Kidney epithelial cell (primary cell): ENCODE measurements around the gene HNF1B. TPM values are rescaled to one million over a fixed set of nuclear protein-coding genes. Genes with fewer than 3 reads are reported as not detected.

Experiments
- DNase-seq: peaks from one replicate; pipeline ENCODE4 v3.0.0-alpha.2; 2010; ENCODE audit warnings: low read depth
- H3K27me3 ChIP-seq: 2 replicates; pipeline ENCODE4 v1.6.0; 2011; ENCODE audit warnings: low read length; ENCODE audit not compliant: control insufficient read depth, insufficient read depth
- H3K36me3 ChIP-seq: 2 replicates; pipeline ENCODE4 v1.5.1; 2011; ENCODE audit warnings: low read length; ENCODE audit not compliant: control insufficient read depth, insufficient read depth
- H3K4me3 ChIP-seq: 2 replicates; pipeline ENCODE4 v1.5.1; 2011; ENCODE audit warnings: low read depth, mild to moderate bottlenecking, control low read depth, low read length
- CTCF ChIP-seq: IDR thresholded peaks from 2 replicates; pipeline ENCODE4 v1.5.1; 2011; ENCODE audit warnings: mild to moderate bottlenecking, moderate library complexity, low read length, control low read depth, inconsistent platforms; ENCODE audit not compliant: insufficient read depth, poor library complexity, severe bottlenecking
- total RNA-seq: library from RNA; depleted of rRNA; stranded (reverse); fragments of >200 nt; gene quantifications from 2 replicates; pipeline ENCODE4 v1.2.3, GENCODE V29; 2015

Gene HNF1B
- total RNA-seq, 1 donor from 2014 or later: 15.1 TPM

- DNase-seq: no peak
- no peaks in the 10 kb centered on the region for H3K27me3 ChIP-seq
- no peak for TF ChIP-seq CTCF
- H3K4me3 ChIP-seq: no peak overlapping the region
- no peaks in the 10 kb centered on the region for H3K36me3 ChIP-seq
Measured at GRCh38 chr17:37677021-37677420, 67.8 kb downstream of the HNF1B start.

GRCh38 chr17:37676115-37676925 is 68.5 kb downstream of the HNF1B start:
- peak; percentile 93 for DNase-seq
- Histone ChIP-seq H3K36me3 (no peaks in the 10 kb centered on the region), H3K27me3 (no peaks in the 10 kb centered on the region), H3K4me3 (no peak overlapping the region)
- no peak for TF ChIP-seq CTCF

GRCh38 chr17:37674511-37674910 is 70.3 kb downstream of the HNF1B start:
- no peaks in the 10 kb centered on the region for H3K27me3 ChIP-seq
- no peak for DNase-seq
- no peaks in the 10 kb centered on the region for H3K36me3 ChIP-seq
- no peak for TF ChIP-seq CTCF
- H3K4me3 ChIP-seq: no peak overlapping the region

- Histone ChIP-seq H3K27me3 (no peaks in the 10 kb centered on the region), H3K36me3 (no peaks in the 10 kb centered on the region), H3K4me3 (no peak overlapping the region)
- no peak for TF ChIP-seq CTCF
- DNase-seq: no peak
Measured at GRCh38 chr17:37673386-37673785, 71.5 kb downstream of the HNF1B start.

GRCh38 chr17:37672548-37673078 is 72.2 kb downstream of the HNF1B start:
- no peak for TF ChIP-seq CTCF
- no peak for DNase-seq
- H3K4me3 ChIP-seq: no peak overlapping the region
- no peaks in the 10 kb centered on the region for H3K27me3 ChIP-seq
- no peaks in the 10 kb centered on the region for H3K36me3 ChIP-seq
